ENCODE data around the gene FGF1. TPM values are rescaled to one million over a fixed set of nuclear protein-coding genes. Genes with fewer than 3 reads are reported as not detected.

Gene FGF1
- total RNA-seq, 1 experiment from 2014 or later, result not detected

DNA sequence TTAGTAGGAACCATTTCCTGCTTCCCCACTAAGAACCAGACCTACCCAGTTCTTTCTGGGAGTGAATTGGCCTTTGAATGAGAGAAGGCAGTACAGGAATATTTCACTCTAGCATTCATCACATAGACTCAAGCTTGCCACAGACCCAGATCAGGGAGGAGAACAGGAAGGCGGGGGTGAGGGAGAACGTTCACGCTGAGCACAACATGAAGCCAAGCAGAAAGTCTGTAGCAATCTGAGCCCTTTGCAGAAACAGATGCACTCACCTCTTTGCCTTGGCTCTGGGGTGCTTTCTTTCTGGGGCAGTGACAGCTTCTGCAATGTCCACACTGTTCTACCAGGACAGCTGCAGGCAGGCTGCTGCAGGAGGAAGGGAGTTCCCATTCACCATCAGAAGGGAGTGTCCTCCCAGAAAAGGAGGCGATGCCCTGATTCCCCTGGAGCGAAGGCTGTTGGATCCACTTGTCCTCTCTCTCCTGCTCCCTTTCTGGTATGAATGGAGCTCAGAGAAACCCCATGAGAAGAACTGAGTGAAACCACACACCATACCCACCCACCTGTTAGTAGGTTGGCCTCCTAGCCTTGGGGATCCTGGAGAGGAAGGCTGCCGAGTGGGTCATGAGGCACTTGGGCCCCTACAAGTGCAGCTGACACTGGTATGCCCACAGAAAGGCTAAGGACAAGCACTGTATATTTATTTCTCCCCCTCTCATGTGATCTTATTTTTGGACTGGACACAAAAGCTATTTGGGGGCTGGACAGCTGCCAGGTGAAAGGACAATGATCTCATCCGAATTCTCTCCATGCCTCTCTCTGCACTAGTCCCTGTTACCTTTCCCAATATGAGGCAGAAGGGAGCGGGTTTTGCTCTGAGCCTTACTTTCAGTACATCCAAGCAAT, 11.7 kb upstream of the FGF1 start:
- no peak for DNase-seq (ENCODE audit: low read depth, low spot score)
- no TSS peak for BruUV-seq (replicated peaks)
- ATAC-seq, result no peak
- no peak for TF ChIP-seq SIN3A (IDR thresholded peaks at IDR 0.05; ENCODE audit: borderline replicate concordance, insufficient read depth, low read depth, low read length)
- TF ChIP-seq, protein P1, sequence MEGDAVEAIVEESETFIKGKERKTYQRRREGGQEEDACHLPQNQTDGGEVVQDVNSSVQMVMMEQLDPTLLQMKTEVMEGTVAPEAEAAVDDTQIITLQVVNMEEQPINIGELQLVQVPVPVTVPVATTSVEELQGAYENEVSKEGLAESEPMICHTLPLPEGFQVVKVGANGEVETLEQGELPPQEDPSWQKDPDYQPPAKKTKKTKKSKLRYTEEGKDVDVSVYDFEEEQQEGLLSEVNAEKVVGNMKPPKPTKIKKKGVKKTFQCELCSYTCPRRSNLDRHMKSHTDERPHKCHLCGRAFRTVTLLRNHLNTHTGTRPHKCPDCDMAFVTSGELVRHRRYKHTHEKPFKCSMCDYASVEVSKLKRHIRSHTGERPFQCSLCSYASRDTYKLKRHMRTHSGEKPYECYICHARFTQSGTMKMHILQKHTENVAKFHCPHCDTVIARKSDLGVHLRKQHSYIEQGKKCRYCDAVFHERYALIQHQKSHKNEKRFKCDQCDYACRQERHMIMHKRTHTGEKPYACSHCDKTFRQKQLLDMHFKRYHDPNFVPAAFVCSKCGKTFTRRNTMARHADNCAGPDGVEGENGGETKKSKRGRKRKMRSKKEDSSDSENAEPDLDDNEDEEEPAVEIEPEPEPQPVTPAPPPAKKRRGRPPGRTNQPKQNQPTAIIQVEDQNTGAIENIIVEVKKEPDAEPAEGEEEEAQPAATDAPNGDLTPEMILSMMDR (IDR thresholded peaks at IDR 0.05), result no peak
- TF ChIP-seq TCF7L2 (IDR thresholded peaks at IDR 0.05; ENCODE audit: low read depth, low read length), result no peak
- no peak for TF ChIP-seq POLR2AphosphoS5 (IDR thresholded peaks at IDR 0.05; ENCODE audit: low read depth, low read length)
- TF ChIP-seq, protein P2, sequence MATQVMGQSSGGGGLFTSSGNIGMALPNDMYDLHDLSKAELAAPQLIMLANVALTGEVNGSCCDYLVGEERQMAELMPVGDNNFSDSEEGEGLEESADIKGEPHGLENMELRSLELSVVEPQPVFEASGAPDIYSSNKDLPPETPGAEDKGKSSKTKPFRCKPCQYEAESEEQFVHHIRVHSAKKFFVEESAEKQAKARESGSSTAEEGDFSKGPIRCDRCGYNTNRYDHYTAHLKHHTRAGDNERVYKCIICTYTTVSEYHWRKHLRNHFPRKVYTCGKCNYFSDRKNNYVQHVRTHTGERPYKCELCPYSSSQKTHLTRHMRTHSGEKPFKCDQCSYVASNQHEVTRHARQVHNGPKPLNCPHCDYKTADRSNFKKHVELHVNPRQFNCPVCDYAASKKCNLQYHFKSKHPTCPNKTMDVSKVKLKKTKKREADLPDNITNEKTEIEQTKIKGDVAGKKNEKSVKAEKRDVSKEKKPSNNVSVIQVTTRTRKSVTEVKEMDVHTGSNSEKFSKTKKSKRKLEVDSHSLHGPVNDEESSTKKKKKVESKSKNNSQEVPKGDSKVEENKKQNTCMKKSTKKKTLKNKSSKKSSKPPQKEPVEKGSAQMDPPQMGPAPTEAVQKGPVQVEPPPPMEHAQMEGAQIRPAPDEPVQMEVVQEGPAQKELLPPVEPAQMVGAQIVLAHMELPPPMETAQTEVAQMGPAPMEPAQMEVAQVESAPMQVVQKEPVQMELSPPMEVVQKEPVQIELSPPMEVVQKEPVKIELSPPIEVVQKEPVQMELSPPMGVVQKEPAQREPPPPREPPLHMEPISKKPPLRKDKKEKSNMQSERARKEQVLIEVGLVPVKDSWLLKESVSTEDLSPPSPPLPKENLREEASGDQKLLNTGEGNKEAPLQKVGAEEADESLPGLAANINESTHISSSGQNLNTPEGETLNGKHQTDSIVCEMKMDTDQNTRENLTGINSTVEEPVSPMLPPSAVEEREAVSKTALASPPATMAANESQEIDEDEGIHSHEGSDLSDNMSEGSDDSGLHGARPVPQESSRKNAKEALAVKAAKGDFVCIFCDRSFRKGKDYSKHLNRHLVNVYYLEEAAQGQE (IDR thresholded peaks at IDR 0.05; ENCODE audit: insufficient read depth in 1 of 2, low read depth in 2 of 2, low read length in 1 of 2), result no peak
- intact Hi-C loops (cut with micrococcal nuclease; ENCODE audit: unreplicated experiment), result loop anchor here (10.0 kb wide), 1 partner anchor 543 kb away; no protein-coding TSS in a partner anchor
- no peaks in the 10 kb centered on the region for H3K27me3 ChIP-seq (ENCODE audit: control insufficient read depth, insufficient read depth, low read length)
- H3K4me3 ChIP-seq (ENCODE audit: low read depth in 2 of 2, low read length in 2 of 2), result no peak overlapping the region
- in situ Hi-C loops (cut with HindIII; ENCODE audit: low pct_unique_long_range_greater_than_20kb, low sequenced_read_pairs), result no loop called here
- CTCF ChIA-PET, result interaction anchor here (0.6 to 2.7 kb wide), 4 partner anchors 16 to 805 kb away, joined by 3 to 28 read pairs (median 7); no protein-coding TSS in a partner anchor
- no peak overlapping the region for H3K27ac ChIP-seq (ENCODE audit: low read length)
- H3K9me3 ChIP-seq (ENCODE audit: control insufficient read depth, insufficient read depth, low read depth, low read length), result no peaks in the 10 kb centered on the region
- H3K36me3 ChIP-seq (ENCODE audit: control insufficient read depth, insufficient read depth, low read length), result no peaks in the 10 kb centered on the region
- POLR2A ChIA-PET, result no interaction called here
- no peaks in the 10 kb centered on the region; the same call in 1 of the 2 replicates for H3K4me1 ChIP-seq (ENCODE audit: control insufficient read depth, insufficient read depth, low read length)

DNA sequence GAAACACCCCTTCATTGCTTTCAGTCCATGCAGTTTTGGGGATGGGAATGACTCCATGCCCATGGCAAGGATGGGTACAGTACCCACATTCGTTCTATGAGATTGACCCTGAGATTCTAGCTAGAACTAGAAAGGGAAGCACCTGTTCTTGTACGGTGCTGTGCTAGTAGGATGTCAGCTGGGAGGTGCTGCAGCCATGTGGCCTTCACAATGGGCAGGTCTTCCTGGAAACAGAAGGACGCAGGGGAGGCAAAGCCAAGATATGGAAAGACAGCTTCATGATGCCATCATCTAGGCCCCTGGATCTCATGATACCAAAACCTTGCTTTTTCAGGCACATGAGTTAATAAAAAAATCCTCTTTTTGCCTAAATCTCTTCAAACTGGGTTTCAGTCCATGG, 10.5 kb upstream of the FGF1 start:
- ChIA-PET POLR2A (no interaction called here), CTCF (interaction anchor here (0.9 kb wide), 1 partner anchor 41 kb away, joined by 3 read pairs; no protein-coding TSS in a partner anchor)
- H3K4me3 ChIP-seq (ENCODE audit: low read depth in 2 of 2, low read length in 2 of 2), result no peak overlapping the region
- in situ Hi-C loops (cut with HindIII; ENCODE audit: low pct_unique_long_range_greater_than_20kb, low sequenced_read_pairs) (no loop called here), intact Hi-C loops (cut with micrococcal nuclease; ENCODE audit: unreplicated experiment) (loop anchor here (10.0 kb wide), 1 partner anchor 542 kb away; no protein-coding TSS in a partner anchor)
- no TSS peak for BruUV-seq (replicated peaks)
- H3K36me3 ChIP-seq (ENCODE audit: control insufficient read depth, insufficient read depth, low read length), result no peaks in the 10 kb centered on the region
- DNase-seq (ENCODE audit: low read depth, low spot score) (no peak), ATAC-seq (no peak)
- H3K9me3 ChIP-seq (ENCODE audit: control insufficient read depth, insufficient read depth, low read depth, low read length), result no peaks in the 10 kb centered on the region
- H3K27me3 ChIP-seq (ENCODE audit: control insufficient read depth, insufficient read depth, low read length), result no peaks in the 10 kb centered on the region
- H3K4me1 ChIP-seq (ENCODE audit: control insufficient read depth, insufficient read depth, low read length), result no peaks in the 10 kb centered on the region; the same call in 1 of the 2 replicates
- TF ChIP-seq TCF7L2 (IDR thresholded peaks at IDR 0.05; ENCODE audit: low read depth, low read length) (no peak), SIN3A (IDR thresholded peaks at IDR 0.05; ENCODE audit: borderline replicate concordance, insufficient read depth, low read depth, low read length) (no peak), POLR2AphosphoS5 (IDR thresholded peaks at IDR 0.05; ENCODE audit: low read depth, low read length) (no peak)
- TF ChIP-seq, protein P1 (IDR thresholded peaks at IDR 0.05), result no peak
- TF ChIP-seq, protein P2 (IDR thresholded peaks at IDR 0.05; ENCODE audit: insufficient read depth in 1 of 2, low read depth in 2 of 2, low read length in 1 of 2), result no peak
- H3K27ac ChIP-seq (ENCODE audit: low read length), result no peak overlapping the region

Data from Panc1 (cell line).